Kidney epithelial cell (primary cell): ENCODE data around the gene FAM234B. TPM values are rescaled to one million over a fixed set of nuclear protein-coding genes. Genes with fewer than 3 reads are reported as not detected.

Source experiments
- DNase-seq: peaks from one replicate; pipeline ENCODE4 v3.0.0-alpha.2; 2010; ENCODE audit warnings: low read depth
- H3K27me3 ChIP-seq: 2 replicates; pipeline ENCODE4 v1.6.0; 2011; ENCODE audit warnings: low read length; ENCODE audit not compliant: control insufficient read depth, insufficient read depth
- H3K36me3 ChIP-seq: 2 replicates; pipeline ENCODE4 v1.5.1; 2011; ENCODE audit warnings: low read length; ENCODE audit not compliant: control insufficient read depth, insufficient read depth
- H3K4me3 ChIP-seq: 2 replicates; pipeline ENCODE4 v1.5.1; 2011; ENCODE audit warnings: low read depth, mild to moderate bottlenecking, control low read depth, low read length
- CTCF ChIP-seq: IDR thresholded peaks from 2 replicates; pipeline ENCODE4 v1.5.1; 2011; ENCODE audit warnings: mild to moderate bottlenecking, moderate library complexity, low read length, control low read depth, inconsistent platforms; ENCODE audit not compliant: insufficient read depth, poor library complexity, severe bottlenecking
- total RNA-seq: library from RNA; depleted of rRNA; stranded (reverse); fragments of >200 nt; gene quantifications from 2 replicates; pipeline ENCODE4 v1.2.3, GENCODE V29; 2015

The FAM234B gene
- total RNA-seq, 1 donor from 2014 or later, result 5.0 TPM

GRCh38 chr12:13024531-13024916 lies 19.7 kb upstream of the FAM234B start:
- no peaks in the 10 kb centered on the region for H3K27me3 ChIP-seq
- H3K36me3 ChIP-seq, result no peaks in the 10 kb centered on the region
- no peak for TF ChIP-seq CTCF
- no peak for DNase-seq
- H3K4me3 ChIP-seq, result no peak overlapping the region

GRCh38 chr12:13026286-13026685 lies 17.9 kb upstream of the FAM234B start:
- Histone ChIP-seq H3K4me3 (no peak overlapping the region), H3K36me3 (no peaks in the 10 kb centered on the region), H3K27me3 (no peaks in the 10 kb centered on the region)
- no peak for DNase-seq
- TF ChIP-seq CTCF, result no peak

GRCh38 chr12:13027032-13027431 lies 17.1 kb upstream of the FAM234B start:
- no peak for TF ChIP-seq CTCF
- no peaks in the 10 kb centered on the region for H3K36me3 ChIP-seq

GRCh38 chr12:13027508-13027907 lies 16.7 kb upstream of the FAM234B start:
- no peaks in the 10 kb centered on the region for H3K36me3 ChIP-seq
- no peaks in the 10 kb centered on the region for H3K27me3 ChIP-seq
- DNase-seq, result no peak
- TF ChIP-seq CTCF, result no peak
- H3K4me3 ChIP-seq, result no peak overlapping the region

More at GRCh38 chr12:13027032-13027431, 17.1 kb upstream of the FAM234B start:
- Histone ChIP-seq H3K27me3 (no peaks in the 10 kb centered on the region), H3K4me3 (no peak overlapping the region)
- DNase-seq, result no peak

- no peaks in the 10 kb centered on the region for H3K27me3 ChIP-seq
- no peak for DNase-seq
- H3K36me3 ChIP-seq, result no peaks in the 10 kb centered on the region
- H3K4me3 ChIP-seq, result no peak overlapping the region
- TF ChIP-seq CTCF, result no peak
These were observed 15.2 kb upstream of the FAM234B start for GRCh38 chr12:13028825-13029570.
